Coronary artery (tissue), 2 donors: ENCODE data around the gene ABHD18.
"Not testable (repeated sequence)": the region's sequence is repeated elsewhere in the genome, so short reads cannot be mapped to it uniquely, and the experiment has no call there.

Experiments used
- DNase-seq: peaks from one replicate; pipeline ENCODE4 v3.0.0-alpha.2; 2017; ENCODE audit warnings: low spot score
- H3K27ac ChIP-seq, 2 donors: fragments of 200-600 bp; sonication (generic); one replicate each; pipeline ENCODE4 v1.5.1; 2016 to 2019
- H3K4me3 ChIP-seq: fragments of 200-600 bp; sonication (generic); 2 replicates; pipeline ENCODE4 v1.5.1; 2016; ENCODE audit warnings: mild to moderate bottlenecking, moderate library complexity
- CTCF ChIP-seq: fragments of 200-600 bp; sonication (generic); IDR thresholded peaks from one replicate; pipeline ENCODE4 v1.5.1; 2019; ENCODE audit warnings: antibody characterized with exemption

Gene ABHD18

GRCh38 chr4:127965062-127965802 lies at the start of gene ABHD18, which contains the start of gene MFSD8:
Gene ABHD18, plus strand, starts transcription at chr4:127965406. Its CDS starts 17,550 bp downstream, at chr4:127982956.
Gene MFSD8, minus strand, starts transcription at chr4:127965173. Its CDS starts 40 bp downstream, at chr4:127965133.
- DNase-seq: peak; percentile 99
- H3K27ac ChIP-seq: peak within 1 kb of the TSS; percentile 97 to 98
- peak; percentile 39 for TF ChIP-seq CTCF
- peak within 1 kb of the TSS; percentile 96 for H3K4me3 ChIP-seq

- DNase-seq: no peak
- TF ChIP-seq CTCF: no peak
- no peak overlapping the region for H3K4me3 ChIP-seq
- no peak overlapping the region for H3K27ac ChIP-seq
Observed at GRCh38 chr4:127916512-127916911, 48.7 kb upstream of the ABHD18 start.

GRCh38 chr4:127917151-127917550 lies 48.1 kb upstream of the ABHD18 start:
- H3K4me3 ChIP-seq: no peak overlapping the region
- no peak for DNase-seq
- H3K27ac ChIP-seq: no peak overlapping the region
- TF ChIP-seq CTCF: no peak

GRCh38 chr4:127920521-127920920 lies 44.7 kb upstream of the ABHD18 start:
- DNase-seq: no peak
- Histone ChIP-seq H3K4me3 (no peak overlapping the region), H3K27ac (no peak overlapping the region)
- no peak for TF ChIP-seq CTCF

- TF ChIP-seq CTCF: no peak
- Histone ChIP-seq H3K27ac (no peak overlapping the region), H3K4me3 (no peak overlapping the region)
- no peak for DNase-seq
Observed at GRCh38 chr4:127922226-127922625, 43.0 kb upstream of the ABHD18 start.

- not testable (repeated sequence) for H3K27ac ChIP-seq, DNase-seq, H3K4me3 ChIP-seq
Observed at GRCh38 chr4:127925720-127926119, 39.5 kb upstream of the ABHD18 start.

- no peak for TF ChIP-seq CTCF
- H3K4me3 ChIP-seq: no peak overlapping the region
- no peak for DNase-seq
- H3K27ac ChIP-seq: no peak overlapping the region
Observed at GRCh38 chr4:127930175-127930574, 35.0 kb upstream of the ABHD18 start.

- H3K4me3 ChIP-seq, DNase-seq, H3K27ac ChIP-seq: not testable (repeated sequence)
Observed at GRCh38 chr4:127931836-127932235, 33.4 kb upstream of the ABHD18 start.
